IMR-90 (cell line): ENCODE measurements around the gene CPLX4. TPM values are rescaled to one million over a fixed set of nuclear protein-coding genes. Genes with fewer than 3 reads are reported as not detected.

Experiments
- ATAC-seq: fragments of 200-7000 bp; cut with Tn5 transposase; 2 replicates; pipeline ENCODE4 v1.9.1; 2020; ENCODE audit warnings: low read depth, mild to moderate bottlenecking, moderate library complexity
- BruUV-seq: library from RNA; stranded (reverse); fragments of 400-500 nt; replicated peaks from 2 replicates; lab custom pipeline; 2021; lab: Mats Ljungman, UMichigan
- CTCF ChIA-PET: fragments of 300-600 bp; formaldehyde crosslinking; extraction: SDS; loops from one replicate; lab custom pipeline; 2021; ENCODE audit warnings: antibody characterized with exemption; lab: Yijun Ruan, JAX
- POLR2A ChIA-PET: fragments of 300-600 bp; sonication (Branson Sonifier 250); formaldehyde crosslinking; loops from one replicate; lab custom pipeline; 2022; ENCODE audit warnings: antibody characterized with exemption; ENCODE audit not compliant: unreplicated experiment; lab: Charles Lee
- DNase-seq: peaks from one replicate; pipeline ENCODE4 v3.0.0; 2013
- H2AFZ ChIP-seq: replicated peaks from 2 replicates; pipeline ENCODE3; 2013; ENCODE audit warnings: low read length, mild to moderate bottlenecking; ENCODE audit not compliant: poor library complexity
- H2AK5ac ChIP-seq: 2 replicates; pipeline ENCODE4 v1.6.1; 2013; ENCODE audit warnings: low read depth, low read length, inconsistent platforms
- H2AK9ac ChIP-seq: replicated peaks from 2 replicates; pipeline ENCODE3; 2013; ENCODE audit warnings: mild to moderate bottlenecking, low read depth, low read length, moderate library complexity; ENCODE audit not compliant: poor library complexity
- H2BK120ac ChIP-seq: 2 replicates; pipeline ENCODE4 v1.6.1; 2013; ENCODE audit warnings: low read depth, low read length, inconsistent platforms
- H2BK15ac ChIP-seq: 3 replicates; pipeline ENCODE4 v1.6.1; 2013; ENCODE audit warnings: low read depth, low read length, inconsistent platforms
- H2BK20ac ChIP-seq: 2 replicates; pipeline ENCODE4 v1.6.1; 2013; ENCODE audit warnings: low read depth, mild to moderate bottlenecking, inconsistent platforms, low read length, moderate library complexity
- H2BK5ac ChIP-seq: 2 replicates; pipeline ENCODE4 v1.6.1; 2013; ENCODE audit warnings: mild to moderate bottlenecking, low read depth, low read length, inconsistent platforms; ENCODE audit not compliant: poor library complexity, severe bottlenecking
- H3K14ac ChIP-seq: replicated peaks from 2 replicates; pipeline ENCODE4 v1.6.1; 2013; ENCODE audit warnings: low read depth, low read length, inconsistent platforms
- H3K18ac ChIP-seq: 2 replicates; pipeline ENCODE4 v1.6.1; 2013; ENCODE audit warnings: low read depth, low read length, control low read depth
- H3K23ac ChIP-seq: 2 replicates; pipeline ENCODE4 v1.6.1; 2013; ENCODE audit warnings: low read depth, low read length, inconsistent platforms
- H3K27ac ChIP-seq: 2 replicates; pipeline ENCODE4 v1.5.1; 2013; ENCODE audit warnings: mild to moderate bottlenecking, control low read depth, low read length; ENCODE audit not compliant: insufficient read depth
- H3K27me3 ChIP-seq: 2 replicates; pipeline ENCODE4 v1.6.1; 2013; ENCODE audit warnings: low read length; ENCODE audit not compliant: control insufficient read depth, insufficient read depth
- H3K36me3 ChIP-seq: 2 replicates; pipeline ENCODE4 v1.6.1; 2013; ENCODE audit warnings: low read length, mixed read lengths; ENCODE audit not compliant: control insufficient read depth, insufficient read depth
- H3K4ac ChIP-seq: 2 replicates; pipeline ENCODE4 v1.6.1; 2013; ENCODE audit warnings: low read depth, low read length, inconsistent platforms
- H3K4me1 ChIP-seq: 2 replicates; pipeline ENCODE4 v1.6.1; 2013; ENCODE audit warnings: low read length, mixed read lengths; ENCODE audit not compliant: control insufficient read depth, insufficient read depth
- H3K4me2 ChIP-seq: 2 replicates; pipeline ENCODE4 v1.6.1; 2013; ENCODE audit warnings: low read depth, mild to moderate bottlenecking, control low read depth, low read length, moderate library complexity
- H3K4me3 ChIP-seq: 2 replicates; pipeline ENCODE4 v1.5.1; 2013; ENCODE audit warnings: low read depth, mild to moderate bottlenecking, control low read depth, low read length, moderate library complexity; ENCODE audit not compliant: insufficient read depth
- H3K56ac ChIP-seq: 2 replicates; pipeline ENCODE4 v1.6.1; 2013; ENCODE audit warnings: low read length, inconsistent platforms; ENCODE audit not compliant: insufficient read depth; ENCODE audit errors: extremely low read depth
- H3K79me1 ChIP-seq, 2 experiments: 2 replicates each; pipeline ENCODE4 v1.6.1; 2013; ENCODE audit warnings: low read length in 2 of 2, inconsistent platforms in 1 of 2, low read depth in 1 of 2
- H3K9ac ChIP-seq: 2 replicates; pipeline ENCODE4 v1.6.1; 2013; ENCODE audit warnings: low read depth, low read length, control low read depth
- H3K9me1 ChIP-seq: 2 replicates; pipeline ENCODE4 v1.6.1; 2013; ENCODE audit warnings: low read length, inconsistent platforms; ENCODE audit not compliant: insufficient read depth
- H3K9me3 ChIP-seq: 2 replicates; pipeline ENCODE4 v1.6.1; 2013; ENCODE audit warnings: low read length; ENCODE audit not compliant: control insufficient read depth, insufficient read depth
- H4K20me1 ChIP-seq: 2 replicates; pipeline ENCODE4 v1.6.1; 2013; ENCODE audit warnings: low read length, inconsistent platforms; ENCODE audit not compliant: insufficient read depth
- H4K5ac ChIP-seq: 2 replicates; pipeline ENCODE4 v1.6.1; 2013; ENCODE audit warnings: mild to moderate bottlenecking, low read depth, low read length, control low read depth
- H4K8ac ChIP-seq, 2 experiments: 2 replicates each; pipeline ENCODE4 v1.6.1; 2013; ENCODE audit warnings: low read depth in 2 of 2, low read length in 2 of 2, control low read depth in 1 of 2, inconsistent platforms in 1 of 2
- H4K91ac ChIP-seq: 2 replicates; pipeline ENCODE4 v1.6.1; 2013; ENCODE audit warnings: low read depth, low read length, inconsistent platforms; ENCODE audit not compliant: insufficient read depth
- BHLHE40 ChIP-seq: fragments of 150-350 bp; IDR thresholded peaks from 2 replicates; pipeline ENCODE4 v1.6.1; 2016; ENCODE audit warnings: mild to moderate bottlenecking, low read depth, low read length
- CEBPB ChIP-seq: IDR thresholded peaks from 2 replicates; pipeline ENCODE4 v1.6.1; 2012; ENCODE audit warnings: low read depth, low read length, improper control_type of control experiment
- CHD1 ChIP-seq: IDR thresholded peaks from 2 replicates; pipeline ENCODE4 v1.6.1; 2012; ENCODE audit warnings: low read depth, low read length, improper control_type of control experiment
- CTCF ChIP-seq: conservative IDR thresholded peaks from 2 replicates; pipeline ENCODE4 v1.5.1; 2012; ENCODE audit warnings: mild to moderate bottlenecking, low read depth, low read length, improper control_type of control experiment
- ELK1 ChIP-seq: fragments of 150-350 bp; IDR thresholded peaks from 2 replicates; pipeline ENCODE4 v1.6.1; 2016; ENCODE audit warnings: low read depth, mild to moderate bottlenecking, low read length, moderate library complexity, borderline replicate concordance
- FOS ChIP-seq: fragments of 150-350 bp; IDR thresholded peaks from 2 replicates; pipeline ENCODE4 v1.6.1; 2016; ENCODE audit warnings: low read depth, low read length
- MAFK ChIP-seq: IDR thresholded peaks from 2 replicates; pipeline ENCODE4 v1.6.1; 2012; ENCODE audit warnings: low read depth, low read length, improper control_type of control experiment
- MAZ ChIP-seq: IDR thresholded peaks from 2 replicates; pipeline ENCODE4 v1.6.1; 2012; ENCODE audit warnings: low read depth, mild to moderate bottlenecking, low read length, improper control_type of control experiment, moderate library complexity, borderline replicate concordance
- MXI1 ChIP-seq: IDR thresholded peaks from 2 replicates; pipeline ENCODE4 v1.6.1; 2012; ENCODE audit warnings: low read depth, mild to moderate bottlenecking, low read length, moderate library complexity, borderline replicate concordance
- NFE2L2 ChIP-seq: fragments of 150-350 bp; IDR thresholded peaks from 2 replicates; pipeline ENCODE4 v1.6.1; 2016; ENCODE audit warnings: low read depth, mild to moderate bottlenecking, low read length
- POLR2A ChIP-seq: IDR thresholded peaks from 2 replicates; pipeline ENCODE4 v1.6.1; 2012; ENCODE audit warnings: mild to moderate bottlenecking, low read depth, low read length
- RAD21 ChIP-seq: IDR thresholded peaks from 2 replicates; pipeline ENCODE4 v1.6.1; 2012; ENCODE audit warnings: low read length, improper control_type of control experiment
- RCOR1 ChIP-seq: IDR thresholded peaks from 2 replicates; pipeline ENCODE4 v1.6.1; 2012; ENCODE audit warnings: mild to moderate bottlenecking, low read length, improper control_type of control experiment; ENCODE audit not compliant: insufficient replicate concordance
- RFX5 ChIP-seq: IDR thresholded peaks from 2 replicates; pipeline ENCODE4 v1.8.0; 2012; ENCODE audit warnings: low read depth, mild to moderate bottlenecking, low read length, moderate library complexity
- SMC3 ChIP-seq: fragments of 150-350 bp; IDR thresholded peaks from 2 replicates; pipeline ENCODE4 v1.6.1; 2016; ENCODE audit warnings: low read depth, mild to moderate bottlenecking, antibody characterized with exemption, low read length, moderate library complexity
- USF2 ChIP-seq: fragments of 150-350 bp; IDR thresholded peaks from 2 replicates; pipeline ENCODE4 v1.6.1; 2017; ENCODE audit warnings: mild to moderate bottlenecking, antibody characterized with exemption, low read length, low read depth
- WGBS, 2 experiments: methylation state at CpG; one replicate each; pipeline versions ENCODE4 v1.1.5 to v1.1.7; 2013; ENCODE audit warnings: missing lambda C conversion rate in 2 of 2; ENCODE audit not compliant: insufficient read length in 1 of 2; ENCODE audit errors: extremely low coverage in 2 of 2; 5-methylcytosine and 5-hydroxymethylcytosine counted together
- dilution Hi-C: fragments of 300-500 bp; cut with HindIII; formaldehyde crosslinking; loops from one replicate; pipeline ENCODE4 v1.14.3; 2018; ENCODE audit warnings: low sequenced_read_pairs; ENCODE audit not compliant: unreplicated experiment
- in situ Hi-C: fragments of 300-500 bp; cut with MboI; formaldehyde crosslinking; loops from 3 replicates; pipeline ENCODE4 v1.14.3; 2019; ENCODE audit warnings: low sequenced_read_pairs, inconsistent platforms, mixed read lengths
- intact Hi-C: fragments of 100-400 bp; cut with micrococcal nuclease; formaldehyde crosslinking; loops from 2 replicates; pipeline ENCODE4 v1.10.0; 2022
- polyA plus RNA-seq, 3 experiments: library from polyadenylated mRNA; depleted of rRNA; stranded (reverse); fragments of >200 nt; gene quantifications; 2 replicates each; pipeline ENCODE4 v1.2.3, GENCODE V29; 2012; ENCODE audit warnings: low replicate concordance in 1 of 3
- total RNA-seq: library from RNA; depleted of rRNA; stranded (reverse); fragments of >200 nt; gene quantifications from 2 replicates; pipeline ENCODE4 v1.2.3, GENCODE V29; 2012

The CPLX4 gene
- total and polyA plus RNA-seq, 2 of the 4 experiments (the other 2 are of a cell fraction) = not detected

GRCh38 chr18:59274533-59274928, 43.9 kb downstream of the CPLX4 start:
- Histone ChIP-seq H3K4me2 (no peak overlapping the region), H3K27ac (no peak overlapping the region), H2AK9ac (no peak overlapping the region), H2BK120ac (no peak overlapping the region), H4K91ac (no peak overlapping the region), H2AK5ac (no peak overlapping the region), H4K8ac (no peak overlapping the region), H3K36me3 (no peaks in the 10 kb centered on the region), H3K9me1 (no peaks in the 10 kb centered on the region), H2BK15ac (no peak overlapping the region), H4K5ac (no peak overlapping the region), H2AFZ (no peak overlapping the region), H3K27me3 (peaks cover 90% of the 10 kb centered on the region), H3K4ac (no peak overlapping the region), H3K79me1 (no peaks in the 10 kb centered on the region), H3K18ac (no peak overlapping the region), H2BK5ac (no peak overlapping the region), H4K20me1 (0 out of 2 replicates have a peak, but pooled peaks cover 3% of the 10 kb centered on the region), H3K23ac (no peak overlapping the region), H3K56ac (no peak overlapping the region), H3K4me3 (no peak overlapping the region), H3K14ac (no peak overlapping the region), H2BK20ac (no peak overlapping the region), H3K4me1 (no peaks in the 10 kb centered on the region), H3K9ac (no peak overlapping the region), H3K9me3 (peaks cover 16% of the 10 kb centered on the region)
- in situ Hi-C loops = no loop called here
- WGBS, 2 experiments = 8% methylated on average over 7 of the region's 18 CpGs; no CpG with 5 or more reads in 1 of the 2 experiments
- ATAC-seq (no peak), DNase-seq (no peak)
- intact Hi-C loops = loop anchor here (5.0 kb wide), 1 partner anchor 137 kb away; the partner anchor contains the start of gene SEC11C
- POLR2A ChIA-PET = no interaction called here
- dilution Hi-C loops = no loop called here
- CTCF ChIA-PET = no interaction called here
- BruUV-seq = no TSS peak
- no peak for TF ChIP-seq CTCF
- TF ChIP-seq MAZ = no peak
- TF ChIP-seq MAFK = no peak
- no peak for TF ChIP-seq SMC3
- TF ChIP-seq NFE2L2 = no peak
- TF ChIP-seq CHD1 = no peak
- TF ChIP-seq RCOR1 = no peak
- TF ChIP-seq USF2 = no peak
- no peak for TF ChIP-seq BHLHE40
- no peak for TF ChIP-seq MXI1
- TF ChIP-seq ELK1 = no peak
- no peak for TF ChIP-seq RAD21
- TF ChIP-seq CEBPB = no peak
- TF ChIP-seq POLR2A = no peak
- TF ChIP-seq FOS = no peak
- TF ChIP-seq RFX5 = no peak
